LoVo (cell line): ENCODE data around the gene SIRPA.

ENCODE experiments used
- DNase-seq: peaks from one replicate; pipeline ENCODE4 v3.0.0-alpha.2; 2016; ENCODE audit warnings: low spot score

SIRPA gene

GRCh38 chr20:1894951-1895673 lies at the start of gene SIRPA:
SIRPA (plus strand) TSS chr20:1895407; CDS start chr20:1895448, 41 bp downstream.
- DNase-seq = no peak

GRCh38 chr20:1845701-1846100 lies 49.5 kb upstream of the SIRPA start:
- no peak for DNase-seq

DNA sequence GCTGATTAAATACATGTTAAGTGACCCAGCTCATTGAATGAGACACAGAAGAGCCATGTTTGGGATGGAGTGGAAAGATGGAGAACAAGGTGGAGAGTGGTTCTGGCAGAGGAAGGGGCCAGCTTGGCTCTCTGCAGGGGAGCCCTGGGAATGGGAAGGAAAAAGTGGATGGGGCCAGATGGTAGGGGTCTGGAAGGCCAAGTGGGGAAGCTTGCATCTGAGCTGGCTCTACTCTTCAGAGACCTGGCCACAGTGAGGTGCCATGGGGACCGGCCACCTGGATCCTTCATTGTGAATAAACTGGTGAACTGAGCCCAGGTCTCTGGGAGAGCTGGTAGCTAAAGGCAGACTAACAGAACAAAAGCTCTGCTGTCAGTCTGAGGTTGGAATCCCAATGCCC lies 48.9 kb upstream of the SIRPA start:
- DNase-seq = no peak

GRCh38 chr20:1846876-1847275 lies 48.3 kb upstream of the SIRPA start:
- no peak for DNase-seq

GRCh38 chr20:1847780-1848179 lies 47.4 kb upstream of the SIRPA start:
- DNase-seq = no peak

GRCh38 chr20:1848373-1848772 lies 46.8 kb upstream of the SIRPA start:
- no peak for DNase-seq

DNA sequence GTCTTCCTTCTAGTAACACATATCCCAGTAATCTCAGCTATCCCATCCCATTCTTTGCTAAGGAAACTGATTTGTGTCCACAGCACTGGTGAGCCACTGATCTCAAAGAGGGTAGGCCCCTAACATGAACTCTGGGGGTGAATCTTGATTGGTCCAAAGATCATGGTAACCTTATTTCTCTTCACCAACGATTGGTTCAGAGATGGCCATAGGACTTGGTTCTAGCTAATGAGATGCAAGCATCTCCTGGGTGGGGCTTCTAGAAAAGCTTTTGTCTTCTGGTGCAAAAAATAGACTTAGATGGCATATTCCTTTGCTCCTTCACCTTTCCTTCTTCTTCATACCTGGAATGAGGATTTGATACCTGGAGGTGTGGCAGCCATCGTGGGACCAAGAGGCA lies 43.8 kb upstream of the SIRPA start:
- DNase-seq = no peak

DNA sequence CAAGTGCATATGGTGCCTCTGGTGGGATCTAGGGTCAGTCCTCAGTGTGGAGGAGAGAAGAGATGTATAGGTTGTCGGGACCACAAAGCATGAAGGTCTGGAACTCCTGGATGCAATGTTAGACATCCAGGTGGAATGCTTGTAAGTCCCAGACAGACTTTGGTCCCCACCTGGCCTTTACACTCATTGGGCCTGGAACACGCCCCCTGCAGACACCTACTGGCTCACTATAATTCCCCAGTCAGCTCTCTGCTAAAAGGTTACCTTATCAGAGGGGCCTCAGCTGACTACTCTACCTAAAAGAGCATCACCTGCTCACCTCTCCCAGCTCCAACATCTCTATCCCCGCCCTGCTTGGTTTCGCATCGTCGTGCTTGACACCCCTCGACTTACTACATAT lies 41.7 kb upstream of the SIRPA start:
- no peak for DNase-seq

- no peak for DNase-seq
Measured at GRCh38 chr20:1854246-1854645, 41.0 kb upstream of the SIRPA start.

GRCh38 chr20:1855109-1855508 lies 40.1 kb upstream of the SIRPA start:
- no peak for DNase-seq

GRCh38 chr20:1855690-1856089 lies 39.5 kb upstream of the SIRPA start:
- DNase-seq = no peak

DNA sequence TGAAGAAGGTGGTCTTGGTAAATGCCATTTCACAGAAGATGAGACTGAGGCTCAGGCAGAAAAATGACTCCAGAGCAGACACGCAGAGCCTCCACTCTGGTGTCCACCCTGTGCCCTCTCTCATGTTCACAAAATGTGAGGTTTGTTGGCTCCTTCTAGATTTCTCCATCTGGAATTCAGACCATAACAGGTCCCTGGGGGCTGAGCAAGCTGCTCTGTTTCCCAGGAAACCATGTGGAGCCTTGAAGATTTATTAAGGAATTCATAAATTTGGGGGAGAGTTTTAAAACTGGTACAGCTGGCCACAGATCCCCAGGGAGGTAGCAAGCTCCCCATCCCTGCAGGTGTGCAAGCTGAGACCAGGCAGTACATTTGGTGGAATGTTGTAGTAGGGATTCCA lies 38.8 kb upstream of the SIRPA start:
- no peak for DNase-seq

GRCh38 chr20:1857466-1857865 lies 37.7 kb upstream of the SIRPA start:
- DNase-seq = no peak

DNA sequence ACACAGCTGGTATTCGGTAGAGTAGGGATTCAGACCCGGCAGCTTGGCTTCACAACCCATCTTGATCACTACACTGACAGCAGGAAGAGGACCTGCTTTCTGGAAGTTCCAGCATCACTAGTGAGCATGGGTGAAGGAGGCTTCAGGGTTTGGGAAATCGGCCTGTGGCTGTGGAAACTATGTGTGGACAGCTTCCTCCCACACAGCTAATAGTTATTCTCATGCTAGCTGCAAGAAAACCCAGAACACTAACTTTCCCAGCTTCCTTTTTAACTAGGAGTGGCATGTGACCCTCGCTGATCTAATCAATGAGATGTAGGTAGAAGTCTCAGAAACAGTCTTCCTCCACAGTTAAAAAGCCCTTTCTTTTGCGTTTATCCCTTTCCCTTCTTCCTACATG lies 36.3 kb upstream of the SIRPA start:
- DNase-seq = no peak

- DNase-seq = no peak
Measured at GRCh38 chr20:1860446-1860845, 34.8 kb upstream of the SIRPA start.

GRCh38 chr20:1861347-1861976 lies 33.7 kb upstream of the SIRPA start:
- DNase-seq = no peak

GRCh38 chr20:1861996-1862662 lies 33.1 kb upstream of the SIRPA start:
- no peak for DNase-seq

DNA sequence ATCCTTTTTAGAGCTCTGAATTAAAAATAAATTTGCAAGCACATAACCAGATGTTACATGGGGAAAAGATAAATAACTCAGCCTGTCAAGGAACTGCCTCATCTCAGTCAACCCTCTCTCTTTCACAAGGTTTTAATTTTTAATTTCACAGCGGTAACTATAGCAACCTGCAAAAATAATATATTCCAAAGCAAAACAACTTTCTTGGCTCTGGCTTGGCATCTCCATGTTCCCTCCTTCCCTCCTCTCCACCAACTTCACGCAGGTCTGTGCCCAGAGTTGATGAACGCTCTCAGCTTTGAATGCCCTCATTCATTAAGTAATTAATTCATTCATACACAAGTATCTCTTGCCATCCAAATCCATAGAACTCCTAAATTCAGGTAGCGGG lies 32.5 kb upstream of the SIRPA start:
- DNase-seq = no peak

- no peak for DNase-seq
Measured at GRCh38 chr20:1863296-1863695, 31.9 kb upstream of the SIRPA start.

GRCh38 chr20:1866834-1867233 lies 28.4 kb upstream of the SIRPA start:
- DNase-seq = no peak

- DNase-seq = no peak
Measured at GRCh38 chr20:1867495-1868260, 27.5 kb upstream of the SIRPA start.

GRCh38 chr20:1868856-1869255 lies 26.4 kb upstream of the SIRPA start:
- no peak for DNase-seq

- no peak for DNase-seq
Measured at GRCh38 chr20:1870323-1870722, 24.9 kb upstream of the SIRPA start.
